Astrocyte of the cerebellum (primary cell): ENCODE results near the gene SAMMSON.

Experiments used
- DNase-seq: peaks from one replicate; pipeline ENCODE4 v3.0.0-alpha.2; 2011; ENCODE audit warnings: low read depth
- H3K4me3 ChIP-seq: 2 replicates; pipeline ENCODE4 v1.5.1; 2011; ENCODE audit warnings: mild to moderate bottlenecking, low read depth, low read length, moderate library complexity
- CTCF ChIP-seq: IDR thresholded peaks from 2 replicates; pipeline ENCODE4 v1.5.1; 2012; ENCODE audit warnings: low read length, low read depth, moderate library complexity, mild to moderate bottlenecking; ENCODE audit errors: missing control alignments
- in situ Hi-C: cut with HindIII; loops from 2 replicates; pipeline ENCODE4 v1.10.0; 2017; ENCODE audit warnings: low sequenced_read_pairs

SAMMSON gene

GRCh38 chr3:69987833-69988232, 11.7 kb upstream of the SAMMSON start:
- in situ Hi-C loops: no loop called here

GRCh38 chr3:69993757-69994156, 5.8 kb upstream of the SAMMSON start:
- in situ Hi-C loops: no loop called here
- no peak for DNase-seq
- no peak overlapping the region for H3K4me3 ChIP-seq
- TF ChIP-seq CTCF: no peak

More at GRCh38 chr3:69987833-69988232, 11.7 kb upstream of the SAMMSON start:
- DNase-seq: no peak
- no peak overlapping the region for H3K4me3 ChIP-seq
- TF ChIP-seq CTCF: no peak

- TF ChIP-seq CTCF: no peak
- in situ Hi-C loops: no loop called here
- no peak for DNase-seq
- no peak overlapping the region for H3K4me3 ChIP-seq
Measured at GRCh38 chr3:69994919-69995318, 4.6 kb upstream of the SAMMSON start.

- in situ Hi-C loops: no loop called here
- no peak for TF ChIP-seq CTCF
- H3K4me3 ChIP-seq: no peak overlapping the region
- no peak for DNase-seq
Measured at GRCh38 chr3:69997631-69998307, 1.8 kb upstream of the SAMMSON start.

GRCh38 chr3:69998759-69999139, 784 bp upstream of the SAMMSON start:
- DNase-seq: no peak
- in situ Hi-C loops: no loop called here
- no peak for TF ChIP-seq CTCF
- H3K4me3 ChIP-seq: no peak overlapping the region

- H3K4me3 ChIP-seq: no peak overlapping the region
- in situ Hi-C loops: no loop called here
- no peak for TF ChIP-seq CTCF
Measured at GRCh38 chr3:70000028-70000410, 486 bp downstream of the SAMMSON start.

GRCh38 chr3:70000563-70001081, 1.1 kb downstream of the SAMMSON start:
- no peak for TF ChIP-seq CTCF
- in situ Hi-C loops: no loop called here
- no peak overlapping the region for H3K4me3 ChIP-seq
- DNase-seq: no peak

More at GRCh38 chr3:70000028-70000410, 486 bp downstream of the SAMMSON start:
- no peak for DNase-seq
